Central memory CD4-positive, alpha-beta T cell (primary cell): Measurements from ENCODE around the gene TENT5A.
A peak's percentile ranks its signal among the peaks of the same experiment; 100 is the strongest.
"Not testable (repeated sequence)": the region's sequence is repeated elsewhere in the genome, so short reads cannot be mapped to it uniquely, and the experiment has no call there.

ENCODE experiments used
- DNase-seq: peaks from one replicate; pipeline ENCODE4 v3.0.0; 2022
- total RNA-seq, 3 experiments: gene quantifications; one replicate each; lab custom pipeline; 2026; lab: John Stamatoyannopoulos, UW

The TENT5A gene
- 3.7 to 20.6 (median 16.0) reads per million in 3 experiments for total RNA-seq

DNA sequence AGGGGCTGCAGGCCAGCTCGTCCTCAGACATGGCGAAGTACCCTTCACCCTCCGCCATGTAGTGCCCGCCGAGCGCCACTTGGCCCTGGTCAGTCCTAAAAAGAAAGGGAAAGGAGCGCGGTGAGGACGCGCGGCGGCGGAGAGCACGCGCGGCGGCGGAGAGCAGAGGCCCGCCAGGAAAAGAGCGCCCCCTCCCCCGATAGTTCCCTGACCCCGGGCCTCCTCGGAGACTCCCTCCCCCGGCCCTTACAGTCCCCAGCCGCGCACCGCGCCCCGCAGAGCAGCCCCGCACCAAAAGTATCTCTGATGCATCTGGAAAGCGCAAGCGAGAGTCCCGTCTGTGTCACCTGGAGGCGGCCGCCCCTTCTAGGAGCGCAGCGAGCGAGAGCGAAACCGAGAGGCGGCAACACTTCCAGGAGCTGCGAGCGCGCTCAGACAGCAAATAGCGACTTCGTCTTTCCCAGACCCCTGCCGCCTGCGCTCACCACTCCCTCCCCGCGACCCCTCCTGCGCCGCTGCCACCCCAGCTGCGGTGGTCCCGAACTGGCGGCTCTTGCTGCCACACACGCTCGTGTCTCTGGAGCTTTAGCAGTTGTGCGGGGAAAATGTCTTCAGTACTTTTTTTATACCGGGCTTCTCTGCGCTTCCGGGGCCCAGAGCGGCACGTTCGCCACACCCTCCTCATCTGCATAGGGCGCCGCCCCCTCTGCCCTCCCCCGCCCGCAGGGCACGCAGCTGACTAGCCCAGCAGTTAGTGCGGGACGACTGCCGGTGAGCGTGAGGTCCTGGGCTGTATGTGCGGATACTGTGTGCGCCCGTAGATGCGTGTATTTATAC is at the start of gene TENT5A:
Gene TENT5A (minus strand): TSS at position 598 of the 837 bp plus-strand sequence. CDS start 540 bp downstream, at position 58.
- DNase-seq = peak; percentile 83

DNA sequence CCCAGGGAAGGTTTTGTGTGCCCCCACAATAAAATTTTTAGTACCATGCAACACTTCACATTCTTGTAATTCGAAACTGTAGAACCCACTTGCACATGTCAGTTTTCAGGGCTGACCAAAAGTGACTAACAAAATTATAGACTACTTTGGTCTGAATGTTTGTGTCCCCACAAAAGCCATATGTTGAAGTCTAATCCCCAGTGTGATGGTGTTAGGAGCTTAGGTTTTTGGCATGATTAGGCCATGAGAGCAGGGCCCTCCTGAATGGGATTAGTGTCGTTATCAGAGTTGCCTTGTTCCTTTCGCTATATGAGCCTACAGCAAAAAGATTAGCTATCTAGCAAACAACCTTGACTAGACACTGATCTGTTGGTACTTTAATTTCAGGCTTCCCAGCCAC is 49.0 kb upstream of the TENT5A start:
- DNase-seq = no peak

DNA sequence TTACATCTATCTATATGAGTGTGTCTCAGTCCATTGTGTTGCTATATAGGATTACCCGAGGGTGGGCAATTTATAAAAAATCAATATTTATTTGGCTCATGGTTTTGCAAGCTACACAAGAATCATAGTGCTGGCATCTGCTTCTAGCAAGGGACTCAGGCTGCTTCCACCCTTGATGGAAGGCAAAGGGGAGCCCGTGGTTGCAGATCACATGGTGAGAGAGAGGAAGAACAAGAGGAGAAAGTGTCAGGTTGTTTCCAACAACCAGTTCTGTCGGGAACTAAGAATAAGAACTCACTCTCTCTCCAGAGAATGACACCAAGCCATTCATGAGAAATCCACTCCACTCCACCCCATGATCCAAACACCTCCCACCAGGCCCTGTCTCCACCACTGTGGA is 48.2 kb upstream of the TENT5A start:
- no peak for DNase-seq

DNA sequence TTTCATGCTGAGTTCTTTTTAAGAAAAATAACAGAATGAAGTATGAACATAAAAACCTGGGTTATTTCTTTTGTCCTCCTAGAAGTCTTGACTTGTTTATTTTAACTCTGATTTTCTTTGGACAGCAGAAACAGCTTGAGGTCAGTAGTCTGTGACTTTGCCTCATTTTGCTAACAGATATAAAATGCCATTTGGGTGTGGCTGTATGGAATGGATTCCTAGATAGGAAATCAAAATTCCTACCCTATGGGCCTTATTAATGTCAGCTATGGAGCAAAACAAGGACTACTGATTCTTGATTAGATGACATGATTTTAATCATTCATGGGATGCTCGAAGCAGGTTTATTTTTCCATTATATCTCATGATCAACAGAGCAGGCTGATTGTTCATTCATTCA is 46.8 kb upstream of the TENT5A start:
- no peak for DNase-seq

DNA sequence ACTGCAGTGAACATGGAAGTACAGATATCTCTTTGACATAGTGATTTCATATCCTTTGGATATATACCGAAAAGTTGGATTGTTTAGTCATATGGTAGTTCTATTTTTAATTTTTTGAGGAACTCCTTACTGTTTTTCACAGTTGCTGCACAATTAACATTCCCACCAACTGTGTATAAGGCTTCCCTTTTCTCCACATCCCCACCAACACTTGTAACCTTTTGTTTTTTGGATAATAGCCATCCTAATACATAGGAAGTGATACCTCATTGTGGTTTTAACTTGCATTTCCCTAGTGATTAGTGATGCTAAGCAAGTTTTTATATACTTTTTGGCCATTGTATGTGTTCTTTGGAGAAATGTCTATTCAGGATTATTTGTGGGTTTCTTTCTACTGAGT is 45.1 kb upstream of the TENT5A start:
- DNase-seq = no peak

DNA sequence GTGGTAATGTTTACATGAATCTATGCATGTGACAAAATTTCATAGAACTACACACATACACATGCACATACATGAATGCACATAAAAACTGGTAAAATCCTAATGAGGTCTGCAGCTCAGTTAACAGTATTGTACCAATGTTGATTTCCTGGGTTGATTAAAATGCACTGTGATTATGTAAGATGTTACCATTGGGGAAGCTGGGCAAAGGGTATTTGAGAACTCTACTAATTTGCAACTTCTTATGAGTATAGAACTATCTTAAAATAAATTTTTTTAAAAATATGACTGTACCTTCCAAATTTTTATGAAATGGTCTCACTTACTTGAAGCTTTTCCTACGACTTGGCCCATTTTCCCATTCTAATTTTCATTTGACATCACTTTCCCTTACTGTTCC is 43.4 kb upstream of the TENT5A start:
- no peak for DNase-seq

DNA sequence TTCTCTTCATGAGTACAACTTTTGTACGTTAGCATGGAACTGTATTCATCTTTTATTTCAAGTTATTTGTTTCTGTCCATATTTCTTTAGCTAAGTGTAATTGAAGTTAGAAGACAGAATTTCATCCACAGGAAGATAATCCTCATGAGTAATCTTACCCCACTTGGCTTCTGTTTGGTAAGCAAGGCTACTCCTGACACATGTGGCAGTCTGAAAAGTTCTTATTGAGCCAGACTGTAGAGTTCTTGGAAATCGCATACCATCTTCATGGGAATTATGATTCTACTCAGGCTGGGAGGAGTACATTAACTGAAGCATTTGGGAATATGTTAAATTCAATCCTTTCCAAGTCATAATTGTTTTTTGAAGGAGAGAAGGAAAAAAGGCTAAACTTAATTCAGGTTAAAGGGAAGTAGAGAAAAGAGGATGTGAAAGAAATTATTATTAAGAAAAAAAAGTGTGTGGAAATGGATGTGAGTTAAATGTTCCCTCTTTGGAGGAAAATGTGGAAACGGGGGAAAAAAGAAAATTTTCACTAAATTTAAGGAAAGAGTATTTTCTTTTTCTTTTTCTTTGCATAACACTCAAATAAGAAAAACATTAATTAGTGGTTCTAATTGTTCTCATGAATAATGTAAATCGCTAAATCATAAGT is 41.5 kb upstream of the TENT5A start:
- no peak for DNase-seq

DNA sequence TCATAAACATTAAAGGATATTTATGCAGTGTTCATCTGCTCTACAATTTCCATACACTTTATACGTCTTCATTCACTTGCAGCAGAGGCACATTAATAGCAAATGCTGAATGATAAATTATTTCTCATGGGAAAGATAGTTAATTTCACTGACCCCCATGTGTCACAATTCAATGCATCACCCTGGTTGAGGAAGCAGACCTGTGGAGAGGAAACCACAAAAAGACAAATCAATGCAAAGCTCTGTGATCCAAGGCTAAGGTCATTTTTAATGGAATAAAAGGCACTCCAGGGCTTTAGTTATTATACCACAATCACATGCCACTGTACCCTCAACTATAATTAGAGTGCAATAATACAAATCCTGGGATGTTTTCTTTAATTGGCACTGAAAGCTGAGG is 40.3 kb upstream of the TENT5A start:
- DNase-seq = no peak

DNA sequence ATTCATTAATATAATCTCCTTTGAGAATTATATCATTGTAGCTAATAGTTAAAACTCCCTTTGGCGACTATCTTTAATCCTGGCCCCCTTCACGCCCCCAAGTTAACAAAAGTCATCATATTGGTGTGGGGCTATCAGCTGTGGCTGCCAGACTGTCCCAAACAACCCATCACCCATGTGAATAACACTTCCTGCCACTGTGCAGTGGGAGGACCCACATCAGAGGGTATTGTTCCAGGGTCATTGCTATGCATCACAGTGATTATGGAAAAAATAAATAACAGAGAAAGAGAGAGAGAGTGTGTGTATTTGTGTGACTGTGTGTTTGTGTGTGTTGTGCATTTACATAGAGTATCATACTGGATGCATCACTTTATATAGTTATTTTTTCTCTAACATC is 39.3 kb upstream of the TENT5A start:
- no peak for DNase-seq

DNA sequence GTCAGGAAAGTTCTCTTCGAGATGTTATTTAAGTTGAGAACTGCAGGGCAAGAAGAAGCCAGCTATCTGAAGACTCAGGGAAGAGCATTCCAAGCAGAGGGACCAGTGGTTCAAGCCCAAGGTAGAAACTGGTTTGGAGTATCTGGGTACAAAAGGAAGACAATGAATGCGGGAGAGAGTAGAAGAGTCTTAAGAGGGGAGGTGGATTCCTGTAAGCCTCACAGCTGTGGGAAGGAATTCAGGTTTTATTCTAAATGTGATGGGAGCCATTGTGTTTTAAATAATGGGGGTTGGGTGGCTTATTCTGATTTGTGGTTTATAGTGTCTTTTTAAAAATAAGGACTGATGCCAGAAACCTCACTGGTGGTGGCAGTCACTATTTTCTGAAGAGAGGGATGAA is 37.6 kb upstream of the TENT5A start:
- DNase-seq = no peak

DNA sequence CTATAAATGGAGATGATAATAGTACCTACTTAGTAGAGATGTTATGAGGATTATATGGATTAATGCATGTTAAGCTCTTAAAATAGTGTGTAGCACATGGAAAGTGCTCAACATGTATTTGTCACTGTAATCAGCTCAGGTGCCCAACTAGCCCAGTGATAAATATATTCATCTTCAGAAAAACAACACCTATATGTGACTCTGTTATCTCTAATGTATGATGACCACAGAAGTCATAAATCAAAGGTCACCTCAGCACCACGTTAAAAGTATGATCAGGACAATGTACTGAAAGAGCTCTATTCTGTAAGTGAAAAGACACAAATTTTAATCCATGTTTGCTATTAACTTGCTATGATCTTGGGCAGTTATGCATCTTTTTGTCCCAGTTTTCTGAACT is 36.8 kb upstream of the TENT5A start:
- no peak for DNase-seq

DNA sequence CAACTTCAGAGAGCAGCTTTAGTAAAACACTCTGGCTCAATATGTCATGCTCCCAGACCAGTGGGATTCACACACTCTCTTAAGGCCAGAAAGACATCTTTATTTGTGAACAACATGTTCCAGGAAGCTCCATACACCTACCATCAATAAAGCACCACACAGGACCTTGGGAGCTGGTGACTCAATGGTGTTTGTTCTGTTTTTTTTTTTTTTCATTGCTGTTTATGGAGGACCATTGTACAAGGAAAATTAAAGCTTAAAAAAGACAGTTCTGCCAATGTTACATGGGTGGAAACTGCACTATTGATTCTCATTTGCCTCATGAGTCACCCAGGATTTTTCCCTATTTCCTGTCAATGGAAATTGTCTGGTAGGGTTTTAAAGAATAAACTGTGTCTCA is 36.3 kb upstream of the TENT5A start:
- no peak for DNase-seq

DNA sequence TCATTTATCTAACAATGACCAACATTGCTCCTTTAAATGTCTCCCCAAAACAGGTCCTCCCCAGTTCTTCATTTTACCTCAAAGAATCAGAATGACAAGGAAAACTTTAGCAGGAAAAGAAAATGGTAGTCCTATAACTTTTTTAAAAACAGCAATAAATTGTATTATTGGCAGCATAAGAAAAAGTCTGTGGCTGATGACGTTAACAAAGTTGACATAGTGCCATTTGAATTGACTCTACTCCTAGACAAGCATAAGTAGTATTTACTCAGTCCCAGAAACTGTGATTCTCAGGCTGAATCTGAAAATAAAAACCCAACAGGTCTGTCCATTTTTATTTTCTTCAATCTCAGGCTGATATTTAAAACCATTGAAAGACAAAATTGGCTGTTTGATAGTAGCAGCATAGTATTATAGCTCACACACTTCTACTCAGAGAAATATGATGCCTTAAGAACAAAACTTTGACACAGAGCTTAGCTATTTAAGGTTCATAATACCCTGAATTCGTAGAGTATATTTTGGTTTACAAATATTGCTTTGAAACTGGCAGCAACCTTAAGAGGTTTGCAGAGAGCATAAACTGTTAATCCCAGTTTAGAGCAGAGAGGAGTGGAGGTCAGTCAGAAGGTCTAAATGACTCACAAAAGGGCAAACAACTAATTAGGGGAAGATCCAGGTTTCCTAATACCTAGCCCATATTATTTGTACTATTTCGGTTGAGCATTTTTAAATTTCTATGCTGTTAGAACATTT is 35.0 kb upstream of the TENT5A start:
- no peak for DNase-seq

DNA sequence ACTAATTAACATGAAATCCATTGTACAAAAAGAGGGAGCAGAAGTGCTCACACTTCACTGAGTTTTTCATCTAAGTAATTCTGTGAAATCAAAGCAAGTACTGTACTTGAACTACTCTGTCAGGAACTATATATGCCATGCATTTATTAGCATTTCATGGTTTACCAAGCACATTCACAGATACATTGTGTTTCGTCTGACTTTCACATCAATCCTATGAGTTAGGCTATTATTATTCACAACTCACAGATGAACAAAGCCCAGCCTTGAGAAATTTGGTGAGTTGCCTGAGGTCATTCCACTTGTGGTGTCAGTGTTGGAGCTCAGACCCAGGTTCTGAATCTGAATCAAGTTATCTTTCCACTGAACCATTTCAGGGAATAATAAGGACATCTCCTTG is 33.7 kb upstream of the TENT5A start:
- DNase-seq = no peak

DNA sequence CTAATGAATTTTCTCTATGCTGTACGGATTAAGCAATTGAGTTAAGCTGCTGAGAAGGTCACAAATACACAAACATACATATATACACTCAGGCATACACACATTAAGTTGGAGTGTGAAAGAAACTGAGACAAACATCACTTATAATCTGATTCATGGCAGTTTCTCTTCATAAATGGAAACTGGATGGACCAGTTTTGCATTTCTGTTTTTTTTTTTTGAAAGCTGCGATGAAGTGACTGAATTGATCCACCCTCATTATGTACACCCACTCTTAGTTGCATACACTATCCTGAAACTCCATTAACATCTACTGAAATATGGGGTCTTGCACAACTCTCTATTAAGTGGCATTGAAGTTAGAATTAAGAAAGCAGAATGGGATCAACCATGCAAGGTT is 32.9 kb upstream of the TENT5A start:
- DNase-seq = no peak

DNA sequence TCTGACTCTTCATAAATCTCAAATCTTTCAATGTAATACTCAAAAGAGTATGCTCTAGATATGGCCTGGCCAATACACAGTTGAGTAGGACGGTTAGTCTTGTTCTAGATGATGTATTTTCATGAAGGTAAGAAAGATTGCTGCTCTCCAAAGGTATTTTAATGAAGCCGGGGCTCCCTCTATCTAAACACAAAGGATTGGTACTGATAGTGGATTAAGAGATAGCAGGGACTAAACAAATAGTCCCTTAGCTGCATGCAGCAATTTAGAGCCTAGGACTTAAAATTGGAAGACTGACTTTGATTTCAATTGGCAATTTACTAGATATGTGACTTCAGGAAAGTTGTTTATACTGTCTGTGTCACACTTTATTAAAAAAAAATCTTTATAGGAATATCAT is 31.4 kb upstream of the TENT5A start:
- DNase-seq = no peak

DNA sequence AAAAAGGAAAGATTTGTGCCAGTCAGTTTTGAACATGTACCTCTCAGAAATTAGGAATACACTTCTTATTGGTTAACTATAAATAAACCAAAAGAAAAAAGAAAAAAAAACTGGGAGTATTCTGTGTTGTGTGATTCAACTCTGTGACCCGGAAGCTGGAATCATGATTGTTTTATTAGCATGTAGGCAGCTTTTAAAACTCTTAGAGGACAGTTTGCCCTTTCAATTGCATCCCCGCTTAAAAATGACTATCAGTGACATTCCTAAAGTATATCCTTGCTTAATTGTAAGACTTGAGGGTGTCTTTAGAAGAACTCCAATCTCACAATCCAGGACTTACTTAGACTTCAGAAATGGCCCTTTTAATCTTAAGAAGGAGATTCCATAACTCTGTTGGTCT is 29.1 kb upstream of the TENT5A start:
- DNase-seq = no peak

DNA sequence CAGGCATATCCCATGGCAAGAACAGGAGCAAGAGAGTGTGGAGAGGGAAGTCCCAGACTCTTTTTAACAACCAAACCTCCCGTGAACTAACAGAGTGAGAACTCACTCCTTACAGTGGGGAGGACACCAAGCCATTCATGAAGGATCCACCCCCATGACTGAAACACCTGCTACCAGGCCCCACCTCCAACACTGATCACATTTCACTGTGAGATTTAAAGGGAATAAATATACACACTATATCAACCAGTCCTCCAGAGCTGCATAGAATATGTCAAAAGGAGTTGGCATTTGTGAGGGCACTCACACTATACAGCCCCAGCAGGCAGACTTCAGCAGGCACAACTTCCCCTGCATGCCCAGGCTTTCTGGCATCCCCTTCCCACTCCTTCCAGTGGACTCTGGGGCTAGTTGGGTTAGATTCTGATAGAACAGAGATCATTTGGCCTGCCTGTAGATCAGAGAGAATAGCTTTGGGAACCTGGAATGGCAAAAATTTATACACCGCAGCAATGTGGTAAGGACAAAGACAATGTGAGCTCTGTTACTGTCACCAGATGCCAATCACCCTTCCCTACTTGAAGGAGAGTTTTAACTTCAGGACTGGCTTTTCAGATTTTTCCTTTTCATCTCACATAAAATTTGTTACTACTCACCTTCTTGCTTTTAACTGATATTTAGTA is 25.2 kb upstream of the TENT5A start:
- DNase-seq = no peak

DNA sequence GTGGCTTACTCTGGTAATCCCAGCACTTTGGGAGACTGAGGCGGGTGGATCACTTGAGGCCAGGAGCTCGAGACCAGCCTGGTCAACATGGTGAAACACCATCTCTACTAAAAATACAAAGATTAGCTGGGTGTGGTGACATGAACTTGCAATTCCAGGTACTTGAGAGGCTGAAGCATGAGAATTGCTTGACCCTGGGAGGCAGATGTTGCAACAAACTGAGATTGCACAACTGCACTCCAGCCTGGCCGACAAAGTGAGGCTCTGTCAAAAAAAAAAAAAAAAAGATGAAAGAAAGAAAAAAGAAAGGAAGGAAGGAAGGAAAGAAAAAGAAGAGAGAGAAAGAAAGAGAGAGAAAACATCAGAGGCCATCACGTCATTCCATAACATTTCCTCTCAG is 23.7 kb upstream of the TENT5A start:
- DNase-seq = not testable (repeated sequence)

DNA sequence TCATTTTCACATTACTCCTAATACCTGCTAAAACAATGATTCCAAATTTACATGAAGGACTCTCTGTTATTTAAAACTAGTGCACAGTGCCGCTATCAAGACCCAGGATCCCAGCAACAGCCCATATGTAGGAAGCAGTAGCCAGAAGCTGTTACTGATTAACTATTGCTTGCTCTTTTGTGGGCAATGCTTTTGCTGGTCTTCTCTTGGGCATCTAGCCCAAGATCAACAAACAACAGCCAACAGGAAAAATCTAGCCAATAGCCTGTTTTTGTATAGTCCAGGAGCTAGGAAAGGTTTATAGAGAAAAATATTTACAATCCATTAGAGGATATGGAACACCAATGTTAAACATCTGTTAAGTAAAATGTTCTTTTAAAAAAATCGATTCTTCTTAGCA is 22.1 kb upstream of the TENT5A start:
- no peak for DNase-seq

DNA sequence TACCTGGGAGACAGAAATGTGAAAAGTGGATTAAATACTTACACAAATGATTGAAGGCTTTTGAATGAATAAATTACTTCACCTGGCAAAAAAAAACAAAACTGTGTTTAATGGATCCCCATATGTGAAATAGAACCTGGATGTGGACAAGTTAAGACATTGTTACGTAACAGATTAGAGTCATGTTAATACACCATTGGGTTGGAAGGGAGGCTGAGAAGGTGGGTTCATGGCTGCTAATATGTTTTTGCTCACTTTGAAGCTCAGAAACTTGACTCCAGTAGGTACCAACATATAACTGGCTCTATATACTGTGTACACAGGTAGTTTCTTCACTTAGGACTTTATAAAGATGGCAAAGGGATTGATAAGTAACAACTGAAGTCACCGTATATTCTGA is 21.4 kb upstream of the TENT5A start:
- no peak for DNase-seq

DNA sequence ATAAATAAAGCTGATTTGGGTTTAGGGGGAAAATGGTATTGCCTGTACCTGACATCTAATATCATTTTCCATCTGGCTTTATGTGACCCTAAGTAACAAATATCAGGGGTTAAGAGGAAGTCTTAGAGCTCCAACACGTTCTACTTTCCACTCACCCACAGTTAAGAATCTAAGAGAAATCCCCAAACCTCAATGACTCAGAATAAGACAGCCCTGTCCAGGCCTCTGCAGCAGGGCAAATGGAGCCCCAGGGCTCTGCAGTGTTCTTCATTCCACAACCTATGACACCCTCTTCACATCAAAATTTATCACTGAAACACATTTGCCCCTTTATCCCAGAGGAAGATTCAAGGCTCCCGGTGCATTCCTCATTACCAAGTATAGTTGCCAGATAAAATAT is 20.3 kb upstream of the TENT5A start:
- DNase-seq = no peak

DNA sequence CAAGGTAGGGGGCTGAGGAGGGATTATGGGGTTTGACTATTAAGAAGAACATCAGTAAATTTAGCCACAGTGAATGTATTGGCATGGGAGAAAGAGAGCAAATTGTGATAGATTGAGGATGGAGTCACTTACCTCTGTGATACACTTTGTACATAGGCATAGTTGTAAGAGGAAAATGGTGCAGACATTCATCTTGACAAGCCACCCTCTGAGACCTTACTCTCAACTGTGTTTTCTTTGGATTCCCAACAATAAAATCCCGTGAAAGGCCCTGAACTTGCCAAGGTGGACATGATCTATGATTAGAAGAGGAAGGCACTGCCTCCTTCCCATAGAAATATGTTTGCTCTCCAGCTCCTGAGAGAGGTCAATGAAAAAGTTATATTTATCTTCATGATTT is 18.6 kb upstream of the TENT5A start:
- no peak for DNase-seq
